Measurements from ENCODE around the gene NFKB1. TPM values are rescaled to one million over a fixed set of nuclear protein-coding genes. Genes with fewer than 3 reads are reported as not detected.

Gene NFKB1
- polyA plus RNA-seq, 2 of the 4 experiments (the other 2 are of a cell fraction), result 15.2 to 18.3 TPM

DNA sequence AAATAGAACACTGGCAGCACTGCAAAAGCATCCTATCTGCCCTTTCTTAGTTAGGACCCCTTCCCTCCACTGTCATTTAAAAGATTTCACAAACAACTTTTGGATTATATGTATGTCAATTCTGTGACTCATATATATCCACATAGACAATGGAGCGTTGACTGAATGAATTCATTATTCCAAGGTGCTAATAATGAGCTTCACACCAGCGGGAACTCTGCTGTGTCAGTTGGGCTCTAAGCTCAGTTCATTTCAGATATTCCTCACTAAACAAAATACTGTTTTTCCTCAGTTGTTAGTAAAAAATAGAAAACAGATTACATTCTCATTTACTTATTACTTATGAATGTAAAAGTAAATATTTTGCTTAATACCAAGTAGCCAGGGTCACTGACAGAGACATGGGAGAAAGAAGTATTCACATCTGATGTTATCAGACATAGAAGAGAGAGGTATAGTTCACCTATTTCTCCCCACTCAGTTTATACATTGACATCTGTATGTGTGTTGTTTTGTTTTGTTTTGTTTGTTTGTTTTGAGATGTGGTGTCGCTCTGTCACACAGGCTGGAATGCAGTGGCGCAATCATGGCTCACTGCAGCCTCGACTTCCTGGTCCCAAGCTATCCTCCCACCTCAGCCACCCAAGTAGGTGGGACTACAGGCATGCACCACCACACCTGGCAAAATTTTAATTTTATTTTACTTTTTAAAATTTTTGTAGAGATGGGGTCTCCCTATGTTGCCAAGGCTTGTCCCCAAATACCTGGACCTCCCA, 10.9 kb downstream of the NFKB1 start:
- CTCF ChIA-PET, result interaction anchor here (1.3 to 2.2 kb wide), 3 partner anchors 10 to 63 kb away, joined by 3 to 6 read pairs (median 5); no protein-coding TSS in a partner anchor
- no peak overlapping the region for H3K4me3 ChIP-seq
- no peak overlapping the region for H3K27ac ChIP-seq
- peak overlapping the region; percentile 6; the same call in 1 of the 3 replicates for H3K4me2 ChIP-seq
- POLR2A ChIA-PET, result no interaction called here
- TF ChIP-seq, protein P1, sequence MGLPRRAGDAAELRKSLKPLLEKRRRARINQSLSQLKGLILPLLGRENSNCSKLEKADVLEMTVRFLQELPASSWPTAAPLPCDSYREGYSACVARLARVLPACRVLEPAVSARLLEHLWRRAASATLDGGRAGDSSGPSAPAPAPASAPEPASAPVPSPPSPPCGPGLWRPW (IDR thresholded peaks at IDR 0.05), result no peak
- peak; percentile 17 to 75; a peak in 2 of 4 replicates for TF ChIP-seq CEBPB (IDR thresholded peaks at IDR 0.05)
- peak in 1 of 2 experiments; percentile 70; a peak in 3 of 6 replicates for ATAC-seq
- peaks cover 12% of the 10 kb centered on the region; the same call in 1 of the 3 replicates for H3K9me3 ChIP-seq
- 66% methylated on average over 5 of the region's 5 CpGs for WGBS (ENCODE audit: missing lambda C conversion rate)
- peak in 1 of 2 experiments; percentile 34 for DNase-seq (ENCODE audit: low read depth in 1 of 2, low spot score in 1 of 2)
- H3K4me1 ChIP-seq, result peaks cover 10% of the 10 kb centered on the region
- FAIRE-seq, result no peak

GRCh38 chr4:102514298-102514964, 13.3 kb downstream of the NFKB1 start:
- Histone ChIP-seq H3K9me3 (peaks cover 12% of the 10 kb centered on the region; the same call in 2 of the 3 replicates), H3K4me2 (no peak overlapping the region), H3K4me1 (peaks cover 10% of the 10 kb centered on the region), H3K27ac (no peak overlapping the region), H3K4me3 (no peak overlapping the region)
- ATAC-seq, result no peak
- POLR2A ChIA-PET, result no interaction called here
- FAIRE-seq, result no peak
- no peak for DNase-seq (ENCODE audit: low read depth in 1 of 2, low spot score in 1 of 2)
- CTCF ChIA-PET, result no interaction called here
- 85% methylated on average over 6 of the region's 6 CpGs for WGBS (ENCODE audit: missing lambda C conversion rate)
- no peak for TF ChIP-seq MAFK (IDR thresholded peaks at IDR 0.05; ENCODE audit: partially characterized antibody)

DNA sequence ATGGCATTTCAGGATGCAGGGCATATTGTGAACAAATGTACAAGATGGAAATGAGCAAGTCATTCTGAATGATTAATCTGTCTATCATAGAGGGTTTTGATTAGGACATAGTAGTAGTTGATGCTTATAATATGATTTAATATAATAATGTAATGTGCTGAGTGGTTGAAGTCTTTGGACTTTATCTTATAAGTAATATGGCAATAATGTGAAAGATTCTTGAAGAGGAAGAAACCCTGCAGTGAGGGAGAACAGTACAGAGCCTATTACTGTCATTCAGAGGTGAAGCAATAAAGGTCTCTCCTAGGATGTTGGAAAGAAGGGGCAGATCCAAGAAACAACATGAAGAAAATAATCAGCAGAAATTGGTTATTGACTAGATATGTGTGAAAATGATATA, 16.6 kb downstream of the NFKB1 start:
- ChIA-PET POLR2A (no interaction called here), CTCF (no interaction called here)
- H3K4me2 ChIP-seq, result no peak overlapping the region
- no peaks in the 10 kb centered on the region for H3K4me1 ChIP-seq
- H3K27ac ChIP-seq, result no peak overlapping the region
- FAIRE-seq (no peak), ATAC-seq (no peak), DNase-seq (ENCODE audit: low read depth in 1 of 2, low spot score in 1 of 2) (no peak)
- peaks cover 12% of the 10 kb centered on the region; the same call in 2 of the 3 replicates for H3K9me3 ChIP-seq
- TF ChIP-seq NR3C1 (IDR thresholded peaks at IDR 0.05), result no peak
- TF ChIP-seq, protein P2, sequence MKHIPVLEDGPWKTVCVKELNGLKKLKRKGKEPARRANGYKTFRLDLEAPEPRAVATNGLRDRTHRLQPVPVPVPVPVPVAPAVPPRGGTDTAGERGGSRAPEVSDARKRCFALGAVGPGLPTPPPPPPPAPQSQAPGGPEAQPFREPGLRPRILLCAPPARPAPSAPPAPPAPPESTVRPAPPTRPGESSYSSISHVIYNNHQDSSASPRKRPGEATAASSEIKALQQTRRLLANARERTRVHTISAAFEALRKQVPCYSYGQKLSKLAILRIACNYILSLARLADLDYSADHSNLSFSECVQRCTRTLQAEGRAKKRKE (CRISPR knock-in tag; IDR thresholded peaks at IDR 0.05; ENCODE audit: low read depth), result no peak
- no peak for TF ChIP-seq CTCF (IDR thresholded peaks at IDR 0.05)
- no peak overlapping the region for H3K4me3 ChIP-seq

- 89% methylated on average over 2 of the region's 2 CpGs for WGBS (ENCODE audit: missing lambda C conversion rate)
- no peaks in the 10 kb centered on the region for H3K4me1 ChIP-seq
- no peak overlapping the region for H3K4me3 ChIP-seq
- no peak overlapping the region for H3K4me2 ChIP-seq
- TF ChIP-seq RARB (CRISPR knock-in tag; IDR thresholded peaks at IDR 0.05), result no peak
- TF ChIP-seq, protein P3, sequence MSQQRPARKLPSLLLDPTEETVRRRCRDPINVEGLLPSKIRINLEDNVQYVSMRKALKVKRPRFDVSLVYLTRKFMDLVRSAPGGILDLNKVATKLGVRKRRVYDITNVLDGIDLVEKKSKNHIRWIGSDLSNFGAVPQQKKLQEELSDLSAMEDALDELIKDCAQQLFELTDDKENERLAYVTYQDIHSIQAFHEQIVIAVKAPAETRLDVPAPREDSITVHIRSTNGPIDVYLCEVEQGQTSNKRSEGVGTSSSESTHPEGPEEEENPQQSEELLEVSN (IDR thresholded peaks at IDR 0.05; ENCODE audit: borderline replicate concordance, low read depth), result no peak
- no peak for TF ChIP-seq POLR2A (IDR thresholded peaks at IDR 0.05; ENCODE audit: low read length)
- no peak for TF ChIP-seq HOXA7 (CRISPR knock-in tag; IDR thresholded peaks at IDR 0.05)
- TF ChIP-seq RNF2 (IDR thresholded peaks at IDR 0.05; ENCODE audit: borderline replicate concordance, low read depth), result no peak
- TF ChIP-seq FOSB (CRISPR knock-in tag; IDR thresholded peaks at IDR 0.05), result no peak
- TF ChIP-seq, protein P2 (CRISPR knock-in tag; IDR thresholded peaks at IDR 0.05; ENCODE audit: low read depth), result no peak
- no peak for TF ChIP-seq NR3C1 (IDR thresholded peaks at IDR 0.05)
- no peak for TF ChIP-seq CHD4 (IDR thresholded peaks at IDR 0.05; ENCODE audit: borderline replicate concordance)
- TF ChIP-seq ZNF302 (CRISPR knock-in tag; IDR thresholded peaks at IDR 0.05), result no peak
- TF ChIP-seq BHLHE40 (IDR thresholded peaks at IDR 0.05; ENCODE audit: low read depth, low read length), result no peak
- no peak for TF ChIP-seq CBX8 (IDR thresholded peaks at IDR 0.05)
- TF ChIP-seq FOXS1 (CRISPR knock-in tag; IDR thresholded peaks at IDR 0.05), result no peak
- TF ChIP-seq, protein P4, sequence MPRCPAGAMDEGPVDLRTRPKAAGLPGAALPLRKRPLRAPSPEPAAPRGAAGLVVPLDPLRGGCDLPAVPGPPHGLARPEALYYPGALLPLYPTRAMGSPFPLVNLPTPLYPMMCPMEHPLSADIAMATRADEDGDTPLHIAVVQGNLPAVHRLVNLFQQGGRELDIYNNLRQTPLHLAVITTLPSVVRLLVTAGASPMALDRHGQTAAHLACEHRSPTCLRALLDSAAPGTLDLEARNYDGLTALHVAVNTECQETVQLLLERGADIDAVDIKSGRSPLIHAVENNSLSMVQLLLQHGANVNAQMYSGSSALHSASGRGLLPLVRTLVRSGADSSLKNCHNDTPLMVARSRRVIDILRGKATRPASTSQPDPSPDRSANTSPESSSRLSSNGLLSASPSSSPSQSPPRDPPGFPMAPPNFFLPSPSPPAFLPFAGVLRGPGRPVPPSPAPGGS (IDR thresholded peaks at IDR 0.05), result no peak
- no peak for TF ChIP-seq HOXB13 (CRISPR knock-in tag; IDR thresholded peaks at IDR 0.05; ENCODE audit: low read depth)
- TF ChIP-seq EP300 (IDR thresholded peaks at IDR 0.05), result no peak
- no peak for TF ChIP-seq PBX3 (IDR thresholded peaks at IDR 0.05)
- no peak for TF ChIP-seq GATA3 (IDR thresholded peaks at IDR 0.05; ENCODE audit: borderline replicate concordance)
- H3K27ac ChIP-seq, result no peak overlapping the region
- POLR2A ChIA-PET, result no interaction called here
- CTCF ChIA-PET, result no interaction called here
- FAIRE-seq (no peak), ATAC-seq (no peak; a peak in 1 of 6 replicates), DNase-seq (ENCODE audit: low read depth in 1 of 2, low spot score in 1 of 2) (no peak)
- H3K9me3 ChIP-seq, result peaks cover 12% of the 10 kb centered on the region; the same call in 2 of the 3 replicates
Measured at GRCh38 chr4:102518703-102519131, 17.6 kb downstream of the NFKB1 start.

Data from A549 (cell line).